ENCODE results near the gene ATRN. TPM values are rescaled to one million over a fixed set of nuclear protein-coding genes. Genes with fewer than 3 reads are reported as not detected.

Gene ATRN
- total RNA-seq, 1 experiment from 2014 or later, result 19.9 TPM

- TF ChIP-seq NFATC4 (CRISPR knock-in tag; IDR thresholded peaks at IDR 0.05) (no peak), ZNF396 (CRISPR knock-in tag; IDR thresholded peaks at IDR 0.05; ENCODE audit: borderline replicate concordance) (no peak), ZNF232 (CRISPR knock-in tag; IDR thresholded peaks at IDR 0.05) (no peak), ZNF138 (CRISPR knock-in tag; conservative IDR thresholded peaks at IDR 0.05) (no peak), ETV6 (CRISPR knock-in tag; IDR thresholded peaks at IDR 0.05) (no peak), ZNF423 (CRISPR knock-in tag; IDR thresholded peaks at IDR 0.05) (no peak)
Observed at GRCh38 chr20:3583765-3584164, 112.9 kb downstream of the ATRN start (continued).

- no peaks in the 10 kb centered on the region for H3K27me3 Mint-ChIP-seq (ENCODE audit: low read depth)
- no peaks in the 10 kb centered on the region for H3K4me1 Mint-ChIP-seq
- no peak overlapping the region for H3K27ac Mint-ChIP-seq
- ChIA-PET POLR2A (no interaction called here), CTCF (no interaction called here)
- DNase-seq (ENCODE audit: low spot score), result no peak
- peaks cover 34% of the 10 kb centered on the region for H3K36me3 Mint-ChIP-seq
- no peak for ATAC-seq
- TF ChIP-seq ZBTB21 (CRISPR knock-in tag; IDR thresholded peaks at IDR 0.05; ENCODE audit: borderline replicate concordance), result no peak
- TF ChIP-seq ATF3 (CRISPR knock-in tag; conservative IDR thresholded peaks at IDR 0.05), result no peak
- TF ChIP-seq MXD4 (CRISPR knock-in tag; IDR thresholded peaks at IDR 0.05; ENCODE audit: borderline replicate concordance), result no peak
- TF ChIP-seq TEAD4 (CRISPR knock-in tag; IDR thresholded peaks at IDR 0.05), result no peak
- TF ChIP-seq NFYB (CRISPR knock-in tag; conservative IDR thresholded peaks at IDR 0.05; ENCODE audit: low read depth), result no peak
- no peak for TF ChIP-seq JUN (CRISPR knock-in tag; IDR thresholded peaks at IDR 0.05)
- TF ChIP-seq, protein P1, sequence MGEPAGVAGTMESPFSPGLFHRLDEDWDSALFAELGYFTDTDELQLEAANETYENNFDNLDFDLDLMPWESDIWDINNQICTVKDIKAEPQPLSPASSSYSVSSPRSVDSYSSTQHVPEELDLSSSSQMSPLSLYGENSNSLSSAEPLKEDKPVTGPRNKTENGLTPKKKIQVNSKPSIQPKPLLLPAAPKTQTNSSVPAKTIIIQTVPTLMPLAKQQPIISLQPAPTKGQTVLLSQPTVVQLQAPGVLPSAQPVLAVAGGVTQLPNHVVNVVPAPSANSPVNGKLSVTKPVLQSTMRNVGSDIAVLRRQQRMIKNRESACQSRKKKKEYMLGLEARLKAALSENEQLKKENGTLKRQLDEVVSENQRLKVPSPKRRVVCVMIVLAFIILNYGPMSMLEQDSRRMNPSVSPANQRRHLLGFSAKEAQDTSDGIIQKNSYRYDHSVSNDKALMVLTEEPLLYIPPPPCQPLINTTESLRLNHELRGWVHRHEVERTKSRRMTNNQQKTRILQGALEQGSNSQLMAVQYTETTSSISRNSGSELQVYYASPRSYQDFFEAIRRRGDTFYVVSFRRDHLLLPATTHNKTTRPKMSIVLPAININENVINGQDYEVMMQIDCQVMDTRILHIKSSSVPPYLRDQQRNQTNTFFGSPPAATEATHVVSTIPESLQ (CRISPR knock-in tag; IDR thresholded peaks at IDR 0.05), result no peak
- TF ChIP-seq, protein P2, sequence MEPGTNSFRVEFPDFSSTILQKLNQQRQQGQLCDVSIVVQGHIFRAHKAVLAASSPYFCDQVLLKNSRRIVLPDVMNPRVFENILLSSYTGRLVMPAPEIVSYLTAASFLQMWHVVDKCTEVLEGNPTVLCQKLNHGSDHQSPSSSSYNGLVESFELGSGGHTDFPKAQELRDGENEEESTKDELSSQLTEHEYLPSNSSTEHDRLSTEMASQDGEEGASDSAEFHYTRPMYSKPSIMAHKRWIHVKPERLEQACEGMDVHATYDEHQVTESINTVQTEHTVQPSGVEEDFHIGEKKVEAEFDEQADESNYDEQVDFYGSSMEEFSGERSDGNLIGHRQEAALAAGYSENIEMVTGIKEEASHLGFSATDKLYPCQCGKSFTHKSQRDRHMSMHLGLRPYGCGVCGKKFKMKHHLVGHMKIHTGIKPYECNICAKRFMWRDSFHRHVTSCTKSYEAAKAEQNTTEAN (CRISPR knock-in tag; IDR thresholded peaks at IDR 0.05), result no peak
- TF ChIP-seq RELA (CRISPR knock-in tag; IDR thresholded peaks at IDR 0.05; ENCODE audit: borderline replicate concordance), result no peak
- no peak for TF ChIP-seq HMGA2 (CRISPR knock-in tag; IDR thresholded peaks at IDR 0.05)
- TF ChIP-seq, protein P3, sequence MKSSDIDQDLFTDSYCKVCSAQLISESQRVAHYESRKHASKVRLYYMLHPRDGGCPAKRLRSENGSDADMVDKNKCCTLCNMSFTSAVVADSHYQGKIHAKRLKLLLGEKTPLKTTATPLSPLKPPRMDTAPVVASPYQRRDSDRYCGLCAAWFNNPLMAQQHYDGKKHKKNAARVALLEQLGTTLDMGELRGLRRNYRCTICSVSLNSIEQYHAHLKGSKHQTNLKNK (CRISPR knock-in tag; IDR thresholded peaks at IDR 0.05), result no peak
- no peak for TF ChIP-seq SOX15 (CRISPR knock-in tag; IDR thresholded peaks at IDR 0.05)
- no peak for TF ChIP-seq PREB (CRISPR knock-in tag; IDR thresholded peaks at IDR 0.05; ENCODE audit: borderline replicate concordance)
- TF ChIP-seq, protein P4, sequence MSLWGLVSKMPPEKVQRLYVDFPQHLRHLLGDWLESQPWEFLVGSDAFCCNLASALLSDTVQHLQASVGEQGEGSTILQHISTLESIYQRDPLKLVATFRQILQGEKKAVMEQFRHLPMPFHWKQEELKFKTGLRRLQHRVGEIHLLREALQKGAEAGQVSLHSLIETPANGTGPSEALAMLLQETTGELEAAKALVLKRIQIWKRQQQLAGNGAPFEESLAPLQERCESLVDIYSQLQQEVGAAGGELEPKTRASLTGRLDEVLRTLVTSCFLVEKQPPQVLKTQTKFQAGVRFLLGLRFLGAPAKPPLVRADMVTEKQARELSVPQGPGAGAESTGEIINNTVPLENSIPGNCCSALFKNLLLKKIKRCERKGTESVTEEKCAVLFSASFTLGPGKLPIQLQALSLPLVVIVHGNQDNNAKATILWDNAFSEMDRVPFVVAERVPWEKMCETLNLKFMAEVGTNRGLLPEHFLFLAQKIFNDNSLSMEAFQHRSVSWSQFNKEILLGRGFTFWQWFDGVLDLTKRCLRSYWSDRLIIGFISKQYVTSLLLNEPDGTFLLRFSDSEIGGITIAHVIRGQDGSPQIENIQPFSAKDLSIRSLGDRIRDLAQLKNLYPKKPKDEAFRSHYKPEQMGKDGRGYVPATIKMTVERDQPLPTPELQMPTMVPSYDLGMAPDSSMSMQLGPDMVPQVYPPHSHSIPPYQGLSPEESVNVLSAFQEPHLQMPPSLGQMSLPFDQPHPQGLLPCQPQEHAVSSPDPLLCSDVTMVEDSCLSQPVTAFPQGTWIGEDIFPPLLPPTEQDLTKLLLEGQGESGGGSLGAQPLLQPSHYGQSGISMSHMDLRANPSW (CRISPR knock-in tag; conservative IDR thresholded peaks at IDR 0.05; ENCODE audit: low read depth), result no peak
- no peak overlapping the region for H3K4me3 Mint-ChIP-seq
- H3K9me3 Mint-ChIP-seq, result peaks cover 16% of the 10 kb centered on the region
Observed at GRCh38 chr20:3586093-3586492, 115.3 kb downstream of the ATRN start.
